WTC11 (cell line): ENCODE data around the gene ACADL.

Experiments used
- CREB1 ChIP-seq: sonication (generic); formaldehyde crosslinking; IDR thresholded peaks from 2 replicates; pipeline ENCODE4 v1.8.0; 2023; ENCODE audit warnings: mild to moderate bottlenecking, missing genetic modification reagents
- SMAD4 ChIP-seq: sonication (generic); formaldehyde crosslinking; IDR thresholded peaks from 2 replicates; pipeline ENCODE4 v1.8.0; 2022; ENCODE audit warnings: mild to moderate bottlenecking, missing genetic modification reagents
- TF ChIP-seq, protein P1 (sequence below): fragments of 200-600 bp; IDR thresholded peaks from 2 replicates; pipeline ENCODE4 v1.8.0; 2022; ENCODE audit warnings: antibody characterized with exemption

DNA sequence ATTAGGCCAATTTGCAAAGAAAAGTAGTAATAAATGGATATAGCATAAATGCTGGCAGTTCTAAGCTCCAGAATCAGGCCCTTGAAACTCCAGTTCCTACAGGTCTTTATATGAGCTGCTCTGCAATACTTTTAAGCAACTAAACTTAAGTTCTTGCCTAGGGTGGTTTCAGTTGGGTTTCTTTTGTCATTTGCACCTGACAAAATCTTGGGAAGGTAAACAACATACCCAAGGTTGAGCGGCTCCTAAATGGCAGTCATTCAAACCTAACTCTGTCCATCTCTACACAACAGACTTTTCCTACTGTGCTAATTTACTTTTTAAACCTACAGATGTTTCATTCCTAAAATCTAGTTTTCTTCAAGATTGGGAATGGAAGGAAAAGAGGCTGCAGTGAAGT lies 44.8 kb downstream of the ACADL start:
- TF ChIP-seq, protein P1, sequence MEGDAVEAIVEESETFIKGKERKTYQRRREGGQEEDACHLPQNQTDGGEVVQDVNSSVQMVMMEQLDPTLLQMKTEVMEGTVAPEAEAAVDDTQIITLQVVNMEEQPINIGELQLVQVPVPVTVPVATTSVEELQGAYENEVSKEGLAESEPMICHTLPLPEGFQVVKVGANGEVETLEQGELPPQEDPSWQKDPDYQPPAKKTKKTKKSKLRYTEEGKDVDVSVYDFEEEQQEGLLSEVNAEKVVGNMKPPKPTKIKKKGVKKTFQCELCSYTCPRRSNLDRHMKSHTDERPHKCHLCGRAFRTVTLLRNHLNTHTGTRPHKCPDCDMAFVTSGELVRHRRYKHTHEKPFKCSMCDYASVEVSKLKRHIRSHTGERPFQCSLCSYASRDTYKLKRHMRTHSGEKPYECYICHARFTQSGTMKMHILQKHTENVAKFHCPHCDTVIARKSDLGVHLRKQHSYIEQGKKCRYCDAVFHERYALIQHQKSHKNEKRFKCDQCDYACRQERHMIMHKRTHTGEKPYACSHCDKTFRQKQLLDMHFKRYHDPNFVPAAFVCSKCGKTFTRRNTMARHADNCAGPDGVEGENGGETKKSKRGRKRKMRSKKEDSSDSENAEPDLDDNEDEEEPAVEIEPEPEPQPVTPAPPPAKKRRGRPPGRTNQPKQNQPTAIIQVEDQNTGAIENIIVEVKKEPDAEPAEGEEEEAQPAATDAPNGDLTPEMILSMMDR: no peak
- TF ChIP-seq CREB1 (no peak), SMAD4 (no peak)
